ENCODE data around the gene PARD6A. TPM values are rescaled to one million over a fixed set of nuclear protein-coding genes. Genes with fewer than 3 reads are reported as not detected.

The PARD6A gene
- total and polyA plus RNA-seq, 2 of the 13 experiments (the other 11 are each of a cell fraction or from before 2014, with no cell fraction given), result 3.5 to 4.3 TPM

DNA sequence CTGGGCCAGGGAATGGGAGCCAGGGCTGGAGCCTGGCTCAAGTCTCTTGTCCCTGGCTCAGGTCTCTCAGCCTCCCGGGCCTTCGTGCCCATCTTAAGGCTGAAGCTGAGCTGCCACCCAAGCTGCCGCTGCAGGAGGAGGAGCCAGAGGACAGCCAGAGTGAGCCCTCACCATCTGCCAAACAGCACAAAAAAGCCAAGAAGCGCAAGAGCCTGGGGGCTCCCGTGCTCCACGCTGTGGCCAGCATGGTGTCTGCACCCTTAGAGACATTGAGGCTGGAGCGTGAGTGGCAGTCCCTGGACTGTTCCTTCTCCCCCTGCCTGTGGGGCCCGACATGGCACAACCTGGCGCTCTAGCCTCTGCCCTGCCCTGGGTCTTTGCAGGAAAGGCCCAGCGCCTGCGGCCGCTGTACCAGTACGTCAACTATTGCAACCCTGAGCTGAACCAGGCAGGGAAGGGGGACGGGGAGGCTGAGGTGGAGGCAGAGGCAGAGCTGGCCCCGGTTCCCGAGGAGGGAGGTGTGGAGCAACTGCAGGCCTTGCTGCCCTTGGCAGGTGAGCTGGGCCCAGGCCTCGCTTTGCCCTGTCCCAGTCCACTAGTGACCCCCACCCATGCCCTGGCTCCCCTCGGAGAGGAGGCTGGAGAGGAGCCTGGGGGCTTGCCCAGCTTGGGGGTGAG, 7.2 kb downstream of the PARD6A start (continued):
- TF ChIP-seq ATF7-NPFF (CRISPR knock-in tag; IDR thresholded peaks at IDR 0.05; ENCODE audit: low read depth) (peak; percentile 70), ZBTB20 (CRISPR knock-in tag; IDR thresholded peaks at IDR 0.05; ENCODE audit: borderline replicate concordance, low read depth) (0 out of 2 replicates have a peak, but pooled peaks have one; percentile 73), TEAD2 (CRISPR knock-in tag; IDR thresholded peaks at IDR 0.05) (no peak), XRCC5 (optimal IDR thresholded peaks at IDR 0.05; ENCODE audit: low read length) (peak; percentile 99), ZNF333 (CRISPR knock-in tag; IDR thresholded peaks at IDR 0.05; ENCODE audit: borderline replicate concordance) (0 out of 2 replicates have a peak, but pooled peaks have one; percentile 63), DR1 (CRISPR knock-in tag; IDR thresholded peaks at IDR 0.05) (peak; percentile 53; the same call in 1 of the 2 replicates), KLF9 (CRISPR knock-in tag; IDR thresholded peaks at IDR 0.05; ENCODE audit: low read depth) (no peak), ZMYM3 (CRISPR knock-in tag; IDR thresholded peaks at IDR 0.05) (no peak; the same call in none of the 2 replicates), ZNF775 (CRISPR knock-in tag; IDR thresholded peaks at IDR 0.05; ENCODE audit: borderline replicate concordance) (no peak), ZNF772 (CRISPR knock-in tag; IDR thresholded peaks at IDR 0.05) (peak; percentile 85), ARID2 (CRISPR knock-in tag; IDR thresholded peaks at IDR 0.05; ENCODE audit: borderline replicate concordance) (peak; percentile 93; the same call in 1 of the 2 replicates), ZSCAN21 (CRISPR knock-in tag; IDR thresholded peaks at IDR 0.05; ENCODE audit: borderline replicate concordance) (0 out of 2 replicates have a peak, but pooled peaks have one; percentile 41), RAD21 (CRISPR knock-in tag; IDR thresholded peaks at IDR 0.05) (peak; percentile 98), ZNF512B (CRISPR knock-in tag; IDR thresholded peaks at IDR 0.05; ENCODE audit: borderline replicate concordance) (peak; percentile 60; the same call in 1 of the 2 replicates), ZNF136 (CRISPR knock-in tag; IDR thresholded peaks at IDR 0.05; ENCODE audit: low read depth) (0 out of 2 replicates have a peak, but pooled peaks have one; percentile 29), HNRNPK (IDR thresholded peaks at IDR 0.05; ENCODE audit: low read depth, low read length, poor library complexity, severe bottlenecking) (no peak), MAF1 (CRISPR knock-in tag; IDR thresholded peaks at IDR 0.05; ENCODE audit: borderline replicate concordance) (no peak), REST (IDR thresholded peaks at IDR 0.05; ENCODE audit: borderline replicate concordance in 1 of 2, low read depth in 1 of 2, low read length in 2 of 2) (no peak; a peak in 1 of 4 replicates), ZNF460 (CRISPR knock-in tag; IDR thresholded peaks at IDR 0.05; ENCODE audit: borderline replicate concordance) (no peak), GABPB1 (CRISPR knock-in tag; IDR thresholded peaks at IDR 0.05) (peak; percentile 60; the same call in 1 of the 2 replicates), NFE2L2 (IDR thresholded peaks at IDR 0.05; ENCODE audit: low read length) (no peak)
- TF ChIP-seq, protein P1, sequence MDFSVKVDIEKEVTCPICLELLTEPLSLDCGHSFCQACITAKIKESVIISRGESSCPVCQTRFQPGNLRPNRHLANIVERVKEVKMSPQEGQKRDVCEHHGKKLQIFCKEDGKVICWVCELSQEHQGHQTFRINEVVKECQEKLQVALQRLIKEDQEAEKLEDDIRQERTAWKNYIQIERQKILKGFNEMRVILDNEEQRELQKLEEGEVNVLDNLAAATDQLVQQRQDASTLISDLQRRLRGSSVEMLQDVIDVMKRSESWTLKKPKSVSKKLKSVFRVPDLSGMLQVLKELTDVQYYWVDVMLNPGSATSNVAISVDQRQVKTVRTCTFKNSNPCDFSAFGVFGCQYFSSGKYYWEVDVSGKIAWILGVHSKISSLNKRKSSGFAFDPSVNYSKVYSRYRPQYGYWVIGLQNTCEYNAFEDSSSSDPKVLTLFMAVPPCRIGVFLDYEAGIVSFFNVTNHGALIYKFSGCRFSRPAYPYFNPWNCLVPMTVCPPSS (IDR thresholded peaks at IDR 0.05), result no peak

Measured in HepG2 (cell line).